ENCODE data around the gene GRHL1.

DNA sequence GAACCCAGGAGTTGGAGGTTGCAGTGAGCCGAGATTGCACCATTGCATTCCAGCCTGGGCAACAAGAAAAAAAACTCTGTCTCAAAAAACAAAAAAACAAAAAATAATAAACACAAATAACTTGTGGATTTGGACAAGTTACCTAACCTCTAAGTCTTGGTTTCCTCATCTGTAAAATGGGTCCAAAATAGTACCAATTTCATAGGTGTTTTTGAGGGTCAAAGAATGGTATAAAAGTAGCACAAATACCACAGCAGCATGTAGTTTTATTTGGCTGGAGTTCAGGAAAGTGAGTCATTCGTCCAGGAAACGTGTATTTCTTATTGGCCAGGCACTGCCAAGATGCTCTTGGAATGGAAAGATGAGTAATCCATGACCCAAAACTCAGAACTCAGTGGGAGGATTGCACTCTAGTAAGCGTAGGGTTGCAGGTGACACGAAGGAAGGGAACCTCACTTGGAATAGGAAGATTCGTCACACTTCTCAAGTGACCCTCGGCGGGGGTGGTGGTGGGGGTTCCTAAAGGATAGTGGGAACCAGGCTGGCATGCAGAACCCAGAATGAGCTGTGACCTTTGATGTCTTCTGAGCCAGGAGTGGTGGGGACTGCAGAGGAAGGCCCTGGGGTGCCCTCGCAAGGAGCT lies 24.4 kb downstream of the GRHL1 start:
- TF ChIP-seq POLR2A (IDR thresholded peaks at IDR 0.05) = no peak
- TF ChIP-seq, protein P1, sequence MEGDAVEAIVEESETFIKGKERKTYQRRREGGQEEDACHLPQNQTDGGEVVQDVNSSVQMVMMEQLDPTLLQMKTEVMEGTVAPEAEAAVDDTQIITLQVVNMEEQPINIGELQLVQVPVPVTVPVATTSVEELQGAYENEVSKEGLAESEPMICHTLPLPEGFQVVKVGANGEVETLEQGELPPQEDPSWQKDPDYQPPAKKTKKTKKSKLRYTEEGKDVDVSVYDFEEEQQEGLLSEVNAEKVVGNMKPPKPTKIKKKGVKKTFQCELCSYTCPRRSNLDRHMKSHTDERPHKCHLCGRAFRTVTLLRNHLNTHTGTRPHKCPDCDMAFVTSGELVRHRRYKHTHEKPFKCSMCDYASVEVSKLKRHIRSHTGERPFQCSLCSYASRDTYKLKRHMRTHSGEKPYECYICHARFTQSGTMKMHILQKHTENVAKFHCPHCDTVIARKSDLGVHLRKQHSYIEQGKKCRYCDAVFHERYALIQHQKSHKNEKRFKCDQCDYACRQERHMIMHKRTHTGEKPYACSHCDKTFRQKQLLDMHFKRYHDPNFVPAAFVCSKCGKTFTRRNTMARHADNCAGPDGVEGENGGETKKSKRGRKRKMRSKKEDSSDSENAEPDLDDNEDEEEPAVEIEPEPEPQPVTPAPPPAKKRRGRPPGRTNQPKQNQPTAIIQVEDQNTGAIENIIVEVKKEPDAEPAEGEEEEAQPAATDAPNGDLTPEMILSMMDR (IDR thresholded peaks at IDR 0.05) = no peak
